H7 (cell line): Measurements from ENCODE around the gene BIRC2. TPM values are rescaled to one million over a fixed set of nuclear protein-coding genes. Genes with fewer than 3 reads are reported as not detected.
A peak's percentile ranks its signal among the peaks of the same experiment; 100 is the strongest.

Experiments used
- DNase-seq: peaks from one replicate; pipeline ENCODE4 v3.0.0; 2012
- H3K27me3 ChIP-seq: 2 replicates; pipeline ENCODE4 v1.6.0; 2011; ENCODE audit warnings: mild to moderate bottlenecking, low read length; ENCODE audit not compliant: control insufficient read depth, insufficient read depth
- H3K36me3 ChIP-seq: replicated peaks from 2 replicates; pipeline ENCODE4 v1.5.1; 2011; ENCODE audit warnings: low read length; ENCODE audit not compliant: control insufficient read depth, insufficient read depth
- H3K4me3 ChIP-seq: 2 replicates; pipeline ENCODE4 v1.5.1; 2011; ENCODE audit warnings: low read depth, mild to moderate bottlenecking, control low read depth, low read length, moderate library complexity; ENCODE audit not compliant: insufficient read depth
- total RNA-seq: library from RNA; depleted of rRNA; stranded (reverse); fragments of >200 nt; shearing (Covaris generic); gene quantifications from 2 replicates; pipeline ENCODE4 v1.2.3, GENCODE V29; 2014

The BIRC2 gene
- total RNA-seq, 1 experiment from 2014 or later, result 28.8 TPM

DNA sequence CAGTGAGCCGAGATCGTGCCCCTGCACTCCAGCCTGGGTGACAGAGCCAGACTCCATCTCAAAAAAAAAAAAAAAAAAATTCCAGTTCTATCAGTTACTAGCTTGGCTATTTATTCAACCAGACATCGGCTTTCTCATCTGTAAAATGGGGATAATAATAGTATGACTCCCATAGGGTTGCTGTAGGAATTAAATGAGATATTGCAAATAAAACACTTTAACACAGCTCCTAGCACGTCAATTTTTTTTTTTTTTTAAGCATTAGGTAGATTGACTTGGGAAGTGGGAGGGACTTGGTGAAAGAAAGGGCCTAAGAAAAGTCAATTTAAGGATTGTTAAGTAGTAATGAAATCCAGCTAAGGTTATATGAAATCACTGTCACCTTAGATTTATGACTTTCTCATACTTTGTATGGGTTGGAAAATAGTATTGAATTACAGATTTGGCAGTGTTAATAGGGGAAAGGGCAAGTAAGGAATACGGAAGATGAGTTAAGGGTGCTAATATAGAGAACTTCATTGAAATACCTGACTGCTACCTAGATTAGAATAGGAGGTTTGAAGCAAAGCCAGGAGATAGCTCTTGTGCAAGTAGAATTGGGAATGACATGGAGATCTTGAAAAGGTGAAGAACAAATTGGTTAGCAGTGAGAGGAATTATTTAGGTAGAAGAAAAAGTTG, 28.8 kb downstream of the BIRC2 start:
- Histone ChIP-seq H3K27me3 (no peaks in the 10 kb centered on the region), H3K36me3 (no peaks in the 10 kb centered on the region; the same call in 1 of the 2 replicates), H3K4me3 (no peak overlapping the region)
- DNase-seq, result no peak

DNA sequence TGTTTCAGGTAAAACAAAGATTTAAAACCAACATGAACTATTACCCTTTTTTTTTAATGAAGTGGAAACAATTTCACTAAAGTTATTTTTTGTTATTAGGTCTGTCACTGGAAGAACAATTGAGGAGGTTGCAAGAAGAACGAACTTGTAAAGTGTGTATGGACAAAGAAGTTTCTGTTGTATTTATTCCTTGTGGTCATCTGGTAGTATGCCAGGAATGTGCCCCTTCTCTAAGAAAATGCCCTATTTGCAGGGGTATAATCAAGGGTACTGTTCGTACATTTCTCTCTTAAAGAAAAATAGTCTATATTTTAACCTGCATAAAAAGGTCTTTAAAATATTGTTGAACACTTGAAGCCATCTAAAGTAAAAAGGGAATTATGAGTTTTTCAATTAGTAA, 30.9 kb downstream of the BIRC2 start:
- no peak for DNase-seq
- Histone ChIP-seq H3K36me3 (no peaks in the 10 kb centered on the region; the same call in 1 of the 2 replicates), H3K27me3 (no peaks in the 10 kb centered on the region), H3K4me3 (no peak overlapping the region)

DNA sequence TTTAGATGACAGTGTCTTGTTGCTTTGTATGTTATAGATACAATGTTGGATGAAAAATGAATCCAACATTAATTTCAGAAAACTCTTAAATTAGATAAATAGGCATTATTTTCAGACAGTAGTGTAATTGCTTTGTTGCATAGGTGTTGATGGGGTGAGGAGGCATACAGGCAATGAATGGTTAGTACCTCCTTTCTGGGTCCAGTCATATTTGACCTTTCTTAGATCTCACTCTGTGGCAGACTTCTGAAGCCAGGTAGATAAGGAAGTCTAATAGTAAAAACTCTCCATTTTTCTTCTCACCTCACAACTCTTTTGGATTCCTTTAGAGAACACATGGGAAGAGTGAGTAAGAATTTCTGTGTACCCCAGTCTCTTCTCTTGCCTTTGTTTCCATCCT, 31.8 kb downstream of the BIRC2 start:
- no peak for DNase-seq
- Histone ChIP-seq H3K36me3 (no peaks in the 10 kb centered on the region; the same call in 1 of the 2 replicates), H3K27me3 (no peaks in the 10 kb centered on the region), H3K4me3 (no peak overlapping the region)

DNA sequence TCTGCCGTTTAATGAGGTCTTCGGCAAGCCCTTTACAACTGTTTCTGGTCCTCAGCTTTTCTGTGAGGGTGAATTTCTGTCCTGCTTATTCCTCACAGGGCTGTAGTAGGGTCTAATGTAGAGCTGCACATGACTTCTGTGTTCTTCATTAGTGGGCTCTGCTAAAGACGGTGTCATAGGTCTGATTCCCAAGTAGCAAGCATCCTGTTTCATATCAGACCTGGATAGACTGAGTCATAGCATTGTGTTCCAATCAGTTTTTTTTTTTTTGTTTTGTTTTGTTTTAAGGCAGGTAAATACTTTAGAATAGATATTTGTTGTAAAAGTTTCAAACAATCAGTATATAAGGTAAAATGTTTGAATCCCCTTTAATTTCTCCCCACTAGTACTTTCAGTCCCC, 35.4 kb downstream of the BIRC2 start:
- no peak for DNase-seq
- Histone ChIP-seq H3K4me3 (no peak overlapping the region), H3K36me3 (no peaks in the 10 kb centered on the region; the same call in none of the 2 replicates), H3K27me3 (no peaks in the 10 kb centered on the region)

DNA sequence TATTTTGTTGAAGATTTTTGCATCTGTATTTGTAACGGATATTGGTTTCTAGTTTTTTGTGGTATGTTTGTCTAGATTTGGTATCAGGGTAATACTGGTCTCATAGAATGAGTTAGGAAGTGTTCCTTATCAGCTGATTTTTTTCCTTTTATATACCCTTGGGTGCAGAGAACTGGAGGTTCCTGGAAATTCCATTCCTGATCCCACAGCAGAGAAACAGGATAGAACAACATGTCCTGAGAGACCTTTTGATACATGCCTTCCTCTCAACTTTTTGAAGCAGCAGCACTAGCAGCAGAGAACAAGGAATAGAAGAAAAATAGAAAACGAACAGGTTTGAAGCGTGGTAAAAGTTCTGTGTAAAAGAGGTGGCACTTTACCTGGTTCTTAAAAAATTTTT, 36.8 kb downstream of the BIRC2 start:
- H3K27me3 ChIP-seq, result no peaks in the 10 kb centered on the region
- no peak for DNase-seq
- H3K36me3 ChIP-seq, result no peaks in the 10 kb centered on the region; the same call in none of the 2 replicates
- H3K4me3 ChIP-seq, result no peak overlapping the region

DNA sequence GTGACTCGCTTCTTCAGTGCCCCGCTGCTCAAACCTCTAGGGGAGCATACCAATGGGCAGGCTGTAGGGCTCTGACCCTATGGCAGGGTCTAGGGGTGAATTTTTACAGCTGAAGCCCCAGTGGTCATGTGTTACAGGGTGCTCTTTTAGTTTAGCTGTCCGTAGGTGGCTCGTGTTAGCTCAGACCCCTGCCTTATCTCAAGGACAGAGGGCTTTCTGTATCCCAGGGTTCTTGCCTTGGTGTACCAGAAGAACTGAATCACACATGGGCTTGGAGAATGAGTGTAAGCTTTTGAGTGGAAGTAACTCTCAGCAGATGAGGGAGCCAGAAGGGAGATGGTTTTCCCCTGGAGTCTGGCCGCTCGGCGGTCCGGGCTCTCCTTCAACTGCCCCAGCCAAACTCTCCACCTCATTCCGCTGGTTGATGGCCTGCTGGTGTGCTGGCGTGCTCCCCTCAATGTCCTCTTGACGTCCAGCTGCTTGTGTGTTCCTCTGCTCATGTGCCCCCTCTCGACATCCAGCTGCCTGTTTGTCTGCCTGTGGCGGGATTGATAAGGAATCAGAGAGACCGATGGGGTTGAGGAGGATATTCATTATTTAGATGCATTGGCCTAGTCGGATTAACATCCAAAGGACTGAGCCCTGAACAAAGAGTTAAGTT, 37.5 kb downstream of the BIRC2 start:
- H3K36me3 ChIP-seq, result peaks cover 2% of the 10 kb centered on the region
- H3K4me3 ChIP-seq, result no peak overlapping the region
- no peaks in the 10 kb centered on the region for H3K27me3 ChIP-seq
- no peak for DNase-seq

DNA sequence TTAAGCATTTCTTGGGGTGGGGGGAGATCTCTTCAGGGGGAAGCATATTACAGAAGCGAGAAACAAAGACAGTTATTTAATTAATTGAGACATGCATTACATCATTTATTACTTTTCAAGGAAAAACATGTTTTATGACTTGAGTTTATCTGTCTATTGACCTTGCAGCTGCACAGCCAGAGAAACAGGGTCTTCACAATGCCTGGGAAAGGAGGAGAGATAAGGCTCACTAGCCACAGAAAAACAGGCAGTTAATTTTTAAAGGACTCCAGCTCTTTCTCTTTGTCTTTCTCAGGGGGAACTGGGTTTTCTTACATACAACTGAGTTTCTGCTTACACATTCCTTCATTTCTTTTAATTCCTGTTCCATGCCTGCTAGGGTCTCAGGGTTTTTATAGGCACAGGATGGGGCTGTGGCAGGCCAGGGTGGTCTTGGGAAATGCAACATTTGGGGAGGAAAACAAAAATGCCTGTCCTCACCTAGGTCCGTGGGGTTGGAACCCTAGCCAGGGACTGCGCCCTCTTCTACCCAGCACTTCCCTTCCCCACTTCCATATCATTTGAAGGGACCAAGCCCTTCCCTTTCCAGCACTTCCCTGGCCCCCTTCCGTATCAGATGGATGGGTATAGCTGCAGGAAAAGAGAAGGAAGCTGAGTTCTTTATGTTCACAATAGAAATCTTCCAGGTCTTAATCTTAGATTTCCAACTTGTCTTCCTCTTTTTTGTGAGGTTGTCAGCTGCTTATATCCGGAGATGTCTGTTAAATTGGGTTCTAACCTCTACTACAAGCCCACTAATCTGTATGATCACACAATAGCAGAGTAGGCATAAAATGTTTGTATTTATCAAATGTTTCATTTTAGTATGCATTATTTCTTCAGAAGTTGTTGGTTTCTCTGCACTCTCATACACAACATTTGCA, 38.3 kb downstream of the BIRC2 start:
- DNase-seq, result no peak
- no peaks in the 10 kb centered on the region for H3K27me3 ChIP-seq
- no peak overlapping the region for H3K4me3 ChIP-seq
- H3K36me3 ChIP-seq, result peaks cover 2% of the 10 kb centered on the region

DNA sequence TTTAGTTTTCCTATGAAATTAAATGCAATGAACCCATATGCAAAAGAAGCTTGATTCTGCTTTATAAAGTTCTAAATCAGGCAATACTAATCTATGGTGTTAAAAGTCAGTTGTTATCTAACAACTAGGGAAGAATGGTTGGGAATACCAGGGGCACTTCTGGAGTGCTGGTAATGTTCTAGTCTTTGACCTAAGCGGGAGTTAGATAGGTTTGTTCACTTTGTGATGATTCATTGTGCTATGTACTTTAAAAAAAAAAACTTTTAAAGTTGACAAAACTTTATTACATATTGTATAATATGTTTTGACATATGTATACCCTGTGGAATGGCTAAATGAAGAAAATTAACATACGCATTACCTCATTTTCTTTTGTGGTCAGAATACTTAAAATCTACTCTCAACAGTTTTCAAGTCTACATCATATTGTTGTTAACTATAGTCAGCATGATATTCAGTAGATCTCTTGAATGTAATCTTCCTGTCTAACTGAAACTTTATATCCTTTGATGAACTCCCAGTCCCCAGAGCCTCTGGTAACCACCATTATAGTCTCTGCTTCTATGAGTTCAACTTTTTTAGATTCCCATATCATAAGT, 39.2 kb downstream of the BIRC2 start:
- no peak for DNase-seq
- peaks cover 2% of the 10 kb centered on the region for H3K36me3 ChIP-seq
- H3K27me3 ChIP-seq, result no peaks in the 10 kb centered on the region
- no peak overlapping the region for H3K4me3 ChIP-seq

DNA sequence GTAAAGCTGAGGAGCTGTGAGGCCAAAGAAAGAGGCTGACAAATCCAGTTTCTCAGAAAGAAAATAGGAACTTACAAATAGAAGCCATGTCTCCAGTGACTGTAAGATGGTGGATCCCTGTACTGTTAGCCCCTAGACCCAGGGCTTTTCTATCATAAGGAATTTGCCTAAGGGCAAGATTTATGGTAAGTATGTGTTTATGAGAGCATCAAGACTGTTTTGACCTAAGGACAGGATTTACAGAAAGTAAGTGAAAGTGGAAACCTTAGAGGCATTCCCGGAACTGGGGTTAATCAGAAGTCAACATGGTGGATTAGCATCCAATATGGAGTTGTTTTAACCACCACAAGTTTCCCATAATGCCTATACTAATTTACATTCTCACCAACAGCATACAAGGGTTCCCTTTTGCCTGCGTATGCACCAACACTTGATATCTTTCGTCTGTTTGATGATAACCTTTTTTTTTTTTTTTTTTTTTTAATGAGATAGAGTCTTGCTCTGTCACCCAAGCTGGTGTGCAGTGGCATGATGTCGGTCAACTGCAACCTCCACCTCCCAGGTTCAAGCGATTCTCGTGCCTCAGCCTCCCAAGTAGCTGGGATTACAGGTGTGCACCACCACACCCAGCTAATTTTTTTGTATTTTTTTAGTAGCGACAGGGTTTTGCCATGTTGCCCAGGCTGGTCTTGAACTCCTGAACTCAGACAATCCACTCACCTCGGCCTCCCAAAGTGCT, 40.2 kb downstream of the BIRC2 start:
- DNase-seq, result no peak
- peaks cover 2% of the 10 kb centered on the region for H3K36me3 ChIP-seq
- H3K27me3 ChIP-seq, result no peaks in the 10 kb centered on the region
- H3K4me3 ChIP-seq, result no peak overlapping the region

DNA sequence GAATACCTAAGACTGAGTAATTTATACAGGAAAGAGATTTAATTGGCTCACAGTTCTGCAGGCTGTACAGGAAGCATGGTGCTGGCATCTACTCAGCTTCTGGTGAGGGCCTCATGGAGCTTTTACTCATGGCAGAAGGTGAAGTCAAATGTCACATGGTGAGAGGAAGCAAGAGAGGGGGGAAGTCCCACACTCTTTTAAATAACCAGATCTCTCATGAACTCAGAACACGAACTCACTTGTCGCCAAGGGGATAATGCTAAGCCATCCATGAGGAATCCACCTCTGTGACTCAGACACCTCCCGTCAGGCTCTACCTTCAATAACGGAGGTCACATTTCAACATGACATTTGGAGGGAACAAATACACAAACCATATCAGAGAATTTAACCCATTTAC, 42.2 kb downstream of the BIRC2 start:
- peaks cover 2% of the 10 kb centered on the region for H3K36me3 ChIP-seq
- no peak for DNase-seq

DNA sequence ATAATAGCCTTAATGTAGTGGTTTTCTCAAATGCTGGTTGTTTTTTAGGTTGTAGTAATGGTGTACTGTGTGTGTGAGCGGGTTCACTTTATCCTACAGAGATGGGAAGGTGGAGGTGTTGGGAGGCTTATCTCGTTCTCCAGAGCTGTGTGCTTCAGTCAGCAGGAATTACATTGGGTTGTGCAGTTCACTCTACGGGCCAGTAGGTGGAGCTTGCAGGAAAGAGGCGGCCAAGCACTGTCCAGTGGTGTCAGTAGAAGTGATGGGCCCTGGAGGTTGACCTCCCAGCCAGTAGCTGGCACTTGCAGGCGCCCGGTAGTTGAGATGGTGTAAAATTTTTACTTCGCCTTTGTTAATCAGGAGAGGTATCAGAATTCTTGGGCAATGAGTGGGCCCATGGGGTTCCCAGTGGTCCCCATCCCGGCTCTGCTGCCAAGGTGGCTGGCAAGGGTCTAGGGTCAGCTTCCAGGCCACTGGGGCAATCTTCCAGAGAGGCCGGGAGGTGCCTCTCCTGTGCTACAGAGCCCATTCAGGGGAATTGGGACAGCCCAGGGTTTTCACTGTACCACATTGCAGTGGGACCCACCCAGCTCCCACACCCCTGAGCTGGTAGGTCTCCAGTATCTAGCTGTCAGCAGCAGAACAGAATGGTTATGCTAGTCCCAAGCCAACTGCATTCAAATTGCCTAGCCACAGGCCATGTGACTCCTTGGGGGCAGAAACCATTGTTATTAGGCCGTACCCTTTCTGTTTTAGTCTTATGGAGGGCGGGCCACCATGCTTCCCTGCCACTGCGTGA, 43.9 kb downstream of the BIRC2 start:
- Histone ChIP-seq H3K4me3 (no peak overlapping the region), H3K27me3 (no peaks in the 10 kb centered on the region), H3K36me3 (peaks cover 2% of the 10 kb centered on the region)
- peak; percentile 66 for DNase-seq

More for the DNA sequence above, 42.2 kb downstream of the BIRC2 start:
- no peaks in the 10 kb centered on the region for H3K27me3 ChIP-seq
- no peak overlapping the region for H3K4me3 ChIP-seq

DNA sequence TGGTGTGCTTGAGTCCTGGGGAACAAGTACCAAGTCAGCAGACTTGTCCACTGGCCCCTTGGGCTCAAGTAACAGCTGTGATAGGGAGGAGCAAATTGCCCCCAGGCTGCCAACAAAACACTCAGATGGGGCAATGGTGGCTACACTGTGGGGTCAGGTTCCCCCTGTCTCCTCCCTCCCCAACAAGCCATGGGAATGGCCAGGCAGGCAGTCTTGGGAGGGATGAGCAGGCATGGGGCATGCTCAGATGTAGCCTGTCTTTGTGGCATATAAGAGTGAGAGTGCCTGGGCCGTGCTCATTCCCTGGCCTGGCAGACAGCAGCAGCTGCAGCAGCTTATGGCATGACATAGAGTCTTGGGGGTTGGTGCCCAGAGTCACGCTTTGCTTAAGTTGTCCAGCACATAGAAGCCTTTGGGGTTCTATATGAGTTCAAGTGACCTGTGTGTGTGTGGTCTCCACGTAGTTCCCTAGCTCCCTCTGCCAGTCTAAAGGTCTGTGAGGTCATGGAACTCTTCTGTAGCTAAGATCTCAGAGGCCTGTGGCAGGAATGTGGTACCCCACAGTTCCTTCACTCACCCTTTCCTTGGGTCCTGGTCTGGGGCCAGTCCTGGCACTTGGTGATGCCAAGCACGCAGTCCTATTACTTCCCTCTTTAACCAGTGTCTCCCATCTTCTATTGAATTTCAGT, 44.7 kb downstream of the BIRC2 start:
- Histone ChIP-seq H3K27me3 (no peaks in the 10 kb centered on the region), H3K4me3 (no peak overlapping the region), H3K36me3 (peaks cover 2% of the 10 kb centered on the region)
- DNase-seq, result no peak

DNA sequence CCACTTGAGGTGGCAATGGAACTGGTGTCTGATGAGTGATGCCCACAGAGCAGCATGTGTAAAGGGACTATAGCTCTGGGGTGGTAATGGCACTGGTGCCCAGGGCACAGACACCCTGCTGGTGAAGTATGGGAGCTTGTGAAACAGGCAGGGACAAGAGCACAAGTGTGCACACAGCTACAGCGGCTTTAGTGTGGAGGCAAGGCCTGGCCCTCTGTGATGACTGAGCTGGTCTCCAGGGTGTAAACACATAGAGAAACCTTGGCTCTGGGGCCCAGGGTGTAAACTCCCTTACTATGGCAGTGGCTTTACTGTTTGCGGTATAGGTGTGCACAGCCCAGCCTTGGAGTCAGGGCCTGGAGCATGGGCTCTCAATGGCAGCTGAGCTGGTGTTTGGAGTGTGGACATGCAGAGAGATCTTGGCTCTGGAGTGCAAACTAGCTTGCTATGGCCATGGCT, 46.3 kb downstream of the BIRC2 start:
- Histone ChIP-seq H3K4me3 (no peak overlapping the region), H3K36me3 (peaks cover 2% of the 10 kb centered on the region), H3K27me3 (no peaks in the 10 kb centered on the region)
- no peak for DNase-seq
